Adrenal gland (tissue), 12 donors: ENCODE measurements around the gene RAPGEF4. TPM values are rescaled to one million over a fixed set of nuclear protein-coding genes. Genes with fewer than 3 reads are reported as not detected.

ENCODE experiments used
- DNase-seq, 7 donors: peaks; one replicate each; pipeline ENCODE4 v3.0.0-alpha.2; 2019 to 2020
- H3K27ac ChIP-seq, 5 donors: fragments of 200-600 bp; sonication (generic) in 4 of 5; 1 replicate in 3 of 5; 2 replicates in 2 of 5; pipeline versions ENCODE4 v1.5.1 to v1.8.0; 2016 to 2020; ENCODE audit warnings: mild to moderate bottlenecking in 1 of 5
- H3K27me3 ChIP-seq: fragments of 200-600 bp; 2 replicates; pipeline ENCODE4 v1.8.0; 2021
- H3K36me3 ChIP-seq, 2 donors: fragments of 200-600 bp; replicated peaks in 1 of 2; 1 replicate in 1 of 2; 2 replicates in 1 of 2; pipeline versions ENCODE4 v1.5.1 to v1.8.0; 2018 to 2022
- H3K4me1 ChIP-seq, 2 donors: fragments of 200-600 bp; replicated peaks in 1 of 2; 1 replicate in 1 of 2; 2 replicates in 1 of 2; pipeline versions ENCODE4 v1.5.1 to v1.8.0; 2018 to 2021
- H3K4me3 ChIP-seq, 4 donors: fragments of 200-600 bp; sonication (generic) in 3 of 4; one replicate each; pipeline ENCODE4 v1.5.1; 2016 to 2018
- H3K9me3 ChIP-seq, 3 donors: fragments of 200-600 bp; sonication (generic) in 1 of 3; replicated peaks in 1 of 3; 1 replicate in 2 of 3; 2 replicates in 1 of 3; pipeline versions ENCODE4 v1.5.1 to v1.8.0; 2016 to 2021
- POLR2A ChIP-seq, 2 donors: fragments of 450-650 bp; IDR thresholded peaks; one replicate each; pipeline ENCODE4 v1.6.1; 2017; ENCODE audit warnings: antibody characterized with exemption in 2 of 2, mild to moderate bottlenecking in 2 of 2, moderate library complexity in 1 of 2
- WGBS, 4 donors: extraction: QIAGEN DNeasy Blood & Tissue Kit in 2 of 4; methylation state at CpG; one replicate each; pipeline versions ENCODE4 v1.1.5 to v1.1.7; 2013 to 2017; 5-methylcytosine and 5-hydroxymethylcytosine counted together
- intact Hi-C, 2 donors: fragments of 100-400 bp; cut with DNase I; formaldehyde crosslinking; loops; one replicate each; pipeline versions ENCODE4 v1.14.1 to v1.15.0; 2022 to 2023
- polyA plus RNA-seq, 3 donors: library from polyadenylated mRNA; stranded (reverse); fragments of 200-250 nt in 2 of 3; fragments of 350-450 nt in 1 of 3; fragmentation: Illumina TruSeq in 1 of 3; extraction: RNeasy Lipid Tissue Mini Kit (QIAGEN cat#74804) in 1 of 3; gene quantifications; one replicate each; pipeline ENCODE4 v1.2.3, GENCODE V29; 2013 to 2014
- small RNA-seq, 2 donors: library from RNA; depleted of rRNA; stranded (forward); fragments of <200 nt; gene quantifications; one replicate each; pipeline ENCODE3, GENCODE V24; 2016
- total RNA-seq, 9 donors: library from RNA; depleted of rRNA in 4 of 9; stranded (reverse); fragments of >200 nt in 4 of 9; fragments of 120-200 nt in 1 of 9; fragmentation: NEBNext Ultra II Directional in 1 of 9; extraction: Animal tissue kit (Norgen Biotek cat#: 25700) in 1 of 9; gene quantifications; one replicate each; pipeline versions ENCODE4 v1.1.0 to v1.2.4, GENCODE V29; 2013 to 2023
- TF ChIP-seq, protein P1 (sequence below), 6 experiments: fragments of 450-650 bp in 4 of 6; fragments of 200-600 bp in 2 of 6; sonication (generic) in 1 of 6; IDR thresholded peaks; 1 replicate in 5 of 6; 2 replicates in 1 of 6; pipeline versions ENCODE4 v1.5.1 to v1.8.0; 2016 to 2021; ENCODE audit warnings: antibody characterized with exemption in 6 of 6, mild to moderate bottlenecking in 2 of 6, moderate library complexity in 1 of 6
- donor health status: healthy with polysubstance abuse.
- donor health status: Bipolar disorder and iron deficiency.
- donor health status: DM: yes; HTN: yes; CAD: no.
- donor health status: DM: no; HTN: no; CAD: no.
- donor health status: DM: no; HTN: no; CAD: no.
- donor health status: DM: yes; HTN: yes; CAD: no.

Gene RAPGEF4
- total and polyA plus RNA-seq, 12 donors: 24.8 to 288 (median 101) TPM

DNA sequence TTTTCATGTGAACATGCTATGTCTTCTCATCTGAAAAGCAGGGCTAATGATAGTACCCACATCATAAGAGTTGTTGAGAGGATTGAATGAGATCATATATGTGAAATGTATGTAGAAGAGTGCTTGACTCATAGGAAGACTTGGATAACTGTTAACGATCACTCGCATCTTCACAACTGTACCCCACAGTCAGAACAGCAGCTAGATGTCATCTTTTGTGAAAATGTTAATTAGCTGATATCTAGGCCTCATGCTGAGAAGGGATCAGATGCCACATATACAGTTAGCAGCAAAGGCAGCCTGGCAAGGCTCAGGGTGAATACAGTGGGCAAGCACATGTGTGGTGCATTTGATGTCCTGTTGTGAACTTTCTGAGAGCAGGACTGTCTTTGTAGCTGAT is 364.2 kb downstream of the RAPGEF4 start:
- intact Hi-C loops: no loop called here
- 94 to 100% (median 98%) methylated on average over 2 of the region's 2 CpGs for WGBS, 4 donors
- Histone ChIP-seq H3K27me3 (no peaks in the 10 kb centered on the region), H3K9me3 (no peaks in the 10 kb centered on the region), H3K36me3 (no peaks in the 10 kb centered on the region), H3K4me1 (peaks cover 0 to 7% of the 10 kb centered on the region in 2 donors), H3K4me3 (no peak overlapping the region), H3K27ac (no peak overlapping the region)
- TF ChIP-seq, protein P1, sequence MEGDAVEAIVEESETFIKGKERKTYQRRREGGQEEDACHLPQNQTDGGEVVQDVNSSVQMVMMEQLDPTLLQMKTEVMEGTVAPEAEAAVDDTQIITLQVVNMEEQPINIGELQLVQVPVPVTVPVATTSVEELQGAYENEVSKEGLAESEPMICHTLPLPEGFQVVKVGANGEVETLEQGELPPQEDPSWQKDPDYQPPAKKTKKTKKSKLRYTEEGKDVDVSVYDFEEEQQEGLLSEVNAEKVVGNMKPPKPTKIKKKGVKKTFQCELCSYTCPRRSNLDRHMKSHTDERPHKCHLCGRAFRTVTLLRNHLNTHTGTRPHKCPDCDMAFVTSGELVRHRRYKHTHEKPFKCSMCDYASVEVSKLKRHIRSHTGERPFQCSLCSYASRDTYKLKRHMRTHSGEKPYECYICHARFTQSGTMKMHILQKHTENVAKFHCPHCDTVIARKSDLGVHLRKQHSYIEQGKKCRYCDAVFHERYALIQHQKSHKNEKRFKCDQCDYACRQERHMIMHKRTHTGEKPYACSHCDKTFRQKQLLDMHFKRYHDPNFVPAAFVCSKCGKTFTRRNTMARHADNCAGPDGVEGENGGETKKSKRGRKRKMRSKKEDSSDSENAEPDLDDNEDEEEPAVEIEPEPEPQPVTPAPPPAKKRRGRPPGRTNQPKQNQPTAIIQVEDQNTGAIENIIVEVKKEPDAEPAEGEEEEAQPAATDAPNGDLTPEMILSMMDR (IDR thresholded peaks at IDR 0.05): no peak
- no peak for TF ChIP-seq POLR2A (IDR thresholded peaks at IDR 0.05)
- no peak for DNase-seq

DNA sequence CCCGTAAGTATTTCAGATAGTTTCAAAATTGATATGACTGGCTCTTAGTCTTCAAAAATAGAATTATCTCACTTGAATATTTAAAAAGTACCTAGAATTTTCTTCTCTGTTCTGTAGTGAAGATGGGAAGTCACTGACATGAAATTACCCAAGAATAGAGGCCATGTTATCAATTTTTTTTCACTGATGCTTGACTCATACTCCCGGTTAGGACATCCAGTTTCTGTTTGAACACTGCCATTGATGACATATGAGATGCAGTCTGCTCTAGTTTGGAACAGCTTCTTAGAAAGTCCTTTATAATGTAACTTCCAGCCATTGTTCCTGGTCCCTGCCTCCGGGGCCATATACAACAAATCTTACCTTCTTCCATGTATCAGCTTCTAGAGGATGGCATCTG is 366.0 kb downstream of the RAPGEF4 start:
- H3K27ac ChIP-seq: peak overlapping the region in 4 of 5 donors; percentile 18 to 52 (median 47)
- H3K9me3 ChIP-seq: no peaks in the 10 kb centered on the region
- peak in 3 of 7 donors; percentile 20 to 40 (median 23) for DNase-seq
- H3K27me3 ChIP-seq: no peaks in the 10 kb centered on the region
- peaks cover 0 to 7% of the 10 kb centered on the region in 2 donors for H3K4me1 ChIP-seq
- TF ChIP-seq, protein P1 (IDR thresholded peaks at IDR 0.05): no peak
- TF ChIP-seq POLR2A (IDR thresholded peaks at IDR 0.05): no peak
- H3K36me3 ChIP-seq: no peaks in the 10 kb centered on the region
- intact Hi-C loops: no loop called here
- H3K4me3 ChIP-seq: no peak overlapping the region
- 45 to 63% (median 57%) methylated on average over 3 of the region's 3 CpGs for WGBS, 4 donors

Small RNA genes within 50 kb of the gene (small RNA-seq; reads per million reads assigned to genes)
- gene RF01210: 0 reads per million in 2 donors

Other genes starting within 250 kb of the RAPGEF4 start
- gene PDK1, start 179.8 kb upstream of the RAPGEF4 start, total RNA-seq: 100 to 1,000 TPM in 2 of 9 donors, 10 to 100 TPM in 6, 1 to 10 TPM in 1; 9.9 to 112 (median 20.4) TPM
- 10 to 100 TPM in 1 of 3 donors, 1 to 10 TPM in 2; 3.6 to 81.5 (median 7.5) TPM for gene PDK1, start 179.8 kb upstream of the RAPGEF4 start, polyA plus RNA-seq